HG03045 (cell line): ENCODE data around the gene KIF4B.
"Not testable (repeated sequence)": the region's sequence is repeated elsewhere in the genome, so short reads cannot be mapped to it uniquely, and the experiment has no call there.

Source experiments
- ATAC-seq: cut with Tn5 transposase; IDR thresholded peaks from one replicate; pipeline ENCODE4 v1.9.1; 2021; ENCODE audit warnings: mild to moderate bottlenecking, moderate library complexity; ENCODE audit not compliant: unreplicated experiment

KIF4B gene, protein sequence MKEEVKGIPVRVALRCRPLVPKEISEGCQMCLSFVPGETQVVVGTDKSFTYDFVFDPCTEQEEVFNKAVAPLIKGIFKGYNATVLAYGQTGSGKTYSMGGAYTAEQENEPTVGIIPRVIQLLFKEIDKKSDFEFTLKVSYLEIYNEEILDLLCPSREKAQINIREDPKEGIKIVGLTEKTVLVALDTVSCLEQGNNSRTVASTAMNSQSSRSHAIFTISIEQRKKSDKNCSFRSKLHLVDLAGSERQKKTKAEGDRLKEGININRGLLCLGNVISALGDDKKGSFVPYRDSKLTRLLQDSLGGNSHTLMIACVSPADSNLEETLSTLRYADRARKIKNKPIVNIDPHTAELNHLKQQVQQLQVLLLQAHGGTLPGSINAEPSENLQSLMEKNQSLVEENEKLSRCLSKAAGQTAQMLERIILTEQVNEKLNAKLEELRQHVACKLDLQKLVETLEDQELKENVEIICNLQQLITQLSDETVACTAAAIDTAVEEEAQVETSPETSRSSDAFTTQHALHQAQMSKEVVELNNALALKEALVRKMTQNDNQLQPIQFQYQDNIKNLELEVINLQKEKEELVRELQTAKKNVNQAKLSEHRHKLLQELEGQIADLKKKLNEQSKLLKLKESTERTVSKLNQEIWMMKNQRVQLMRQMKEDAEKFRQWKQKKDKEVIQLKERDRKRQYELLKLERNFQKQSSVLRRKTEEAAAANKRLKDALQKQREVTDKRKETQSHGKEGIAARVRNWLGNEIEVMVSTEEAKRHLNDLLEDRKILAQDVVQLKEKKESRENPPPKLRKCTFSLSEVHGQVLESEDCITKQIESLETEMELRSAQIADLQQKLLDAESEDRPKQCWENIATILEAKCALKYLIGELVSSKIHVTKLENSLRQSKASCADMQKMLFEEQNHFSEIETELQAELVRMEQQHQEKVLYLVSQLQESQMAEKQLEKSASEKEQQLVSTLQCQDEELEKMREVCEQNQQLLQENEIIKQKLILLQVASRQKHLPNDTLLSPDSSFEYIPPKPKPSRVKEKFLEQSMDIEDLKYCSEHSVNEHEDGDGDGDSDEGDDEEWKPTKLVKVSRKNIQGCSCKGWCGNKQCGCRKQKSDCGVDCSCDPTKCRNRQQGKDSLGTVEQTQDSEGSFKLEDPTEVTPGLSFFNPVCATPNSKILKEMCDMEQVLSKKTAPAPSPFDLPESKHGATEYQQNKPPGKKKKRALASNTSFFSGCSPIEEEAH

DNA sequence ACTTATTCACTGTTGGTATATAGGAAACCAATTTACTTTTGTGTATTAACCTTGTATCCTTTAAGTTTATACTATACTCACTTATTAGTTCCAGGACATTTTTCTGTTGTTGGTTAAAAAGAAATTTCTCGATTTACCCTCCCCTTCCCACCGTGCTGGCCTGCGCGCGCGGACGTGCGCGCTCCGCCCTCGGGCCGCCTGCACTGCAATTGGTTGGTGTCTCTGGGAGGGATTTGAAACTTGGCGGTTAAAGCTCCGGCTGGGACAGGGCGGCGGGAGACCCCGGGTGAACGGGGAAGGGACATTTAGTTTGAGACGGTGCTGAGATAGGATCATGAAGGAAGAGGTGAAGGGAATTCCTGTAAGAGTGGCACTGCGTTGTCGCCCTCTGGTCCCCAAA is at the start of gene KIF4B:
Gene KIF4B, plus strand, starts transcription at position 230 of the 400 bp plus-strand sequence. Its CDS starts 105 bp downstream, at position 335.
- no peak for ATAC-seq

DNA sequence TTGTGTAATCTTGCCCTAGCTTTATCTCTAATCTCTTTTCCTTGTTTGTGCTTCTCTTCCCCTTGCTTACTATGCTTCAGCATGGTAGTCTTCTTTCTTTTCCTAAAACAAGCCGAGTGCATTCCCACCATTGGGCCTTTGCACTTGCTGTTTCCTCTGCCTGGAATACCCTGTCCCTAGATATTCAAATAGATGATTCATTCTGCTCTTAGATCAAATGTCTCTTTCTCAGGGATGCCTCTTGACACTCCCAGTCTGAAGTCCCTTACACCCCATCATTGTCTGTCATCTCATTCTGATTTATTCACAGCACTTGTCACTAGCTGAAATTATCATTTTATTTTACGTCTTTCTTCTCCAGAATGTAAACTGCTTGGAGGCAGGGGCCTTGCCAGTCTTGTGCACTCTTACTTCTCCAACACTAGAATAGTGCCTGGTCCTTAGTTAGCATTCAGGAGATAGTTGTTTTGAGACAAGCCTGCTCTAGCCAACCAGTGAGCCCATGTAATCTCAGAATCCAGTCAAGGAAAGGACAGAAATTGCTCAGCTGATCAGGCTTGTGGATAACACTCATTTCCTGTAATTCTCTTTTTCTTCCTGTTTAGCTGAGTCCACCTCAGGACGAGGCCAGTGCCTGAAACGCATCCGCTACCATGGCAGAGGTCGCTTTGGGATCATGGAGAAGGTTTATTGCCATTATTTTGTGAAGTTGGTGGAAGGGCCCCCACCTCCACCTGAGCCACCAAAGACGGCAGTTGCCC is 47.3 kb upstream of the KIF4B start:
- no peak for ATAC-seq

DNA sequence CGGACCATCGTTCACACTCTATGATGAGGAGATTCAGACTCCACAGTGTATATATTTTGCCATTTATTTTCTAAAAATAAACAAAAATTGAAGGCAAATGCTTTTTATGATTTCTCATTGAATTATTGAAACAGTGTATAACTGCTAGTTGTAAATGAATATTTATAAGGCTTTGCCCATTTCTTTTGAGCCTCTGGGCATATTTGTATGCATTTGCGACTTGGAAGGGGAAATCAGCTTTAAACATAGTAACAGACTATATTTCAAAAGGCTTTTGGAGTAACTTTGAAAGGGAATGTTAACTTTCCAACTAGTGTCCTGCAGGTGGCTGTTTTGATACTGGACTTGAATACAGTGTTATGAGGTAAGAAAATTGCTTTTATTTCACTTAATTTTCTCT is 46.7 kb upstream of the KIF4B start:
- no peak for ATAC-seq

DNA sequence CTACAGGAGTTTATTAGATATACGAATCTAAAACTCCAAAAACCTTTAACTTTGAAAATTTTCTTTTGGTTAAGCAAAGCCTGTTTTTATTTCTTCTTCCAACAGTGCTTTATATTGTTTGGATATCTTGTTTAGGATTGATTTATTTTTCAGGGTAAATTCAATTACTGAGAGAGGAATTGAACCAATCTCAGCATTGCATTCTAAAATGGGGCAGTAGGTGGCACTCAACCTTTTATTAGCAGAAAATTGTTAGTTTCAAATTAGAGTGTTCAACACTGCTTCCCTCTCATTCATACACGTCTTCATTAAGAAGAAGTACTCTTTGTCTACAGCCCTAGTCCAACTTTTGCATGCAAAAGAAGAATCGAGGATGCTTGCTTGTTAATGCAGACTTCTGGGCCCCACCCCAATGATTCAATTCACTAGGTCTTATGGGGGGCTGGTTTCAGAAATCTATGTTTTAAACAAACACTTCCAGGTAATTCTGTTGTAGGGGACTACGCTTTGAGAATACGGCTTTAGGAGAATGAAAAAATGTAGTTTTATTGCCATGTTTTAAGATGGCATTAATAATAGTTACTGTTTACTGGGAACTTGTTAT is 46.0 kb upstream of the KIF4B start:
- ATAC-seq = no peak

DNA sequence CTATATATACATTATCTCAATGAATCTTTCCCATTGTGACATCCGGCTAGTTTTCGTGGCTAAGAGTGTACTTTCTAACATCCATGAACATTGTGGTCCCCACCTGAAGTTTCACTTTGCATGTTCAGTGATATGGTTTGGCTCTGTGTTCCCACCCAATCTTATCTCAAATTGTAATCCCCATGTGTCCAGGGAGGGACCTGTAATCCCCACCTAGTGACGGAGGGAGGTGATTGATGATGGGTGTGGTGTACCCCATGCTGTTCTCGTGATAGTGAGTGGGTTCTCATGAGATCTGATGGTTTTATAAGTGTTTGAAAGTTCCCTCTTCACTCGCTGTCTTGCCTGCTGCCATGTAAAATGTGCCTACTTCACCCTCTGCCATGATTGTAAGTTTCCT is 44.6 kb upstream of the KIF4B start:
- ATAC-seq = no peak

DNA sequence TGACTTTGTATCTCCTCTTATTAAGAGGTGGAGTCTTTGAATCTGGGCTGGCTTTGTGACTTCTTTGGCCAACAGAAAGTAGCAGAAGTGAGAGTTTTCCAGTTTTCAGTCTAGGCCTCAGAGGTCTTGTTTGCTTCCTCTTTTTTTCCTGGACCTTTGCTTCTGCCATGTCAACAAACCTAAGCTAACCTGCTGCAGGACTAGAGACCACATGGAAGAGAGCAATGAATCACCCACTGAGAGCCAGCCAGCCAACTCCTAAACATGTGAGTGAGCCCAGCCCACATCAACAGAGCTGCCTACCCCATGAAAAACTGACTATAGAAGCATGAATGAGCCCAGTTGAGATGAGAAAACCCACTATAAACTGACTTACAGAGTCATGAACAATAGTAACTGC is 42.8 kb upstream of the KIF4B start:
- ATAC-seq = no peak

DNA sequence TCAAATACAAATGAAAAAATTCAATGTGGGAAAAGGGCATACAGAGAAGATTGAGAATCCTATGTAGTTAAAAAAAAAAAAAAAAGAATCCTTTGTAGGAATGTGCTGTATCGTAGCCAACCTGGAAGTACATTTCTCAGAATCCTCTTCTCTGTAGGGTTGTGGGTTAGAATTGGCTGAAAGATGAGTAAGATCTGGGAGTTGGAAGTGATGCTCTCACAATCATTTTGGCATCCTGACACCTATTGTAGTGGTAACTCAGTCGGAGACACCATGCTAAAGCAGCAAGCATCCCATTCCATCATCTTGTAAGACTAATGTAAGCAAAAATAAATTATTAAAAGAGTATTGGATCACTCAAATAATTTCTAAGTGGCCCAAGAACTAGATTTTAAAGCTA is 42.1 kb upstream of the KIF4B start:
- no peak for ATAC-seq

DNA sequence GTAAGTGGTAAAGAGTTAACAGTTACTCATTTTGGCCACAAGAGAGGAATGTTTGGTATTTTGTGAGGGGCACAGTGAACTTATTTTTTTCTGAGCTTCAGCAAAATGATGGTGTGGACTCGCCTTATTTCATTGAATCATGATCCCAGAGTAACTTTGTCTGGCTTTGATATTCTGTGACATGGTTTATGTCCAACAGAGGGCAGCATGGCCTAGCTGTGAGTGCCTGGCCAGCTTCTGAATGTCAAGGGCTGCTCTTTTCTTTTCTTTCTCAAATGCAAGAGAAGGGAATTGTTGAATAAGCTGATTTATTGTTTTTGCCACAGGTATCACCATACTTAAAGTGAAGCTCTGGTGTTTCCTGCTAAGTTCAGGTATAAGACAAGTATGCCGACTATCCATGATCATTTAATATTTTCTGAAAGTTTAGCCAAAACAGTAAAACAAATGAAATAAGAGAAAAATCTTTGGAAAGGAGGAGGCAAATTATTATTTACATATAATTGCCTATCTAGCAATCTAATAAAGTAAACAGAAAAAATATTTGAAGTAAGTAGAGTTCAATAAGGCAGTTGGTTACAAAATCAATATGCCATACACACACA is 41.0 kb upstream of the KIF4B start:
- no peak for ATAC-seq

DNA sequence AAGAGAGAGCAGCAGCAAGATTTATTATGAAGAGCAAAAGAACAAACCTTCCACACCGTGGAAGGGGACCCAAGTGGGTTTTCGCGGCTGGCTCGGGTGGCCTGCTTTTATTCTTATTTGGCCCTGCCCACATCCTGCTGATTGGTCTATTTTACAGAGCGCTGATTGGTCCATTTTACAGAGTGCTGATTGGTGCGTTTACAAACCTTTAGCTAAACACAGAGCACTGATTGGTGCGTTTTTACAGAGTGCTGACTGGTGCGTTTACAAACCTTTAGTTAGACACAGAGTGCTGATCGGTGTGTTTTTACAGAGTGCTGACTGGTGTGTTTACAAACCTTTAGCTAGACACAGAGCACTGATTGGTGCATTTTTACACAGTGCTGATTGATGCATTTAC is 37.5 kb upstream of the KIF4B start:
- ATAC-seq = not testable (repeated sequence)

DNA sequence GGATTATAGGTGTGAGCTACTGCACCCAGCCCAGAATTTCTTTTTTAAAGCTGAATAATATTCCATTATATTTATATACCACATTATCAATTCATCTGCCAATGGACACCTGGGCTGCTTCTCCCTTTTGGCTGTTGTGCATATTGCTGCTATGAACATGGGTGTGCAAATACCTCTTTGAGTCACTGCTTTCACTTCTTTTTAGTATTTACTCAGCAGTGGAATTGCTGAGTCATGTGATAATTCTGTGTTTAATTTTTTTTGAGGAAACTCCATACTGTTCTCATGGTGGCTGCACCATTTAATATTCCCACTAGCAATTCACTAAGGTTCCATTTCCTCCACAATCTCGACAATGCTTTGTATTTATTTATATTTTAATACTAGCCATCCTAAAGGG is 36.1 kb upstream of the KIF4B start:
- no peak for ATAC-seq

DNA sequence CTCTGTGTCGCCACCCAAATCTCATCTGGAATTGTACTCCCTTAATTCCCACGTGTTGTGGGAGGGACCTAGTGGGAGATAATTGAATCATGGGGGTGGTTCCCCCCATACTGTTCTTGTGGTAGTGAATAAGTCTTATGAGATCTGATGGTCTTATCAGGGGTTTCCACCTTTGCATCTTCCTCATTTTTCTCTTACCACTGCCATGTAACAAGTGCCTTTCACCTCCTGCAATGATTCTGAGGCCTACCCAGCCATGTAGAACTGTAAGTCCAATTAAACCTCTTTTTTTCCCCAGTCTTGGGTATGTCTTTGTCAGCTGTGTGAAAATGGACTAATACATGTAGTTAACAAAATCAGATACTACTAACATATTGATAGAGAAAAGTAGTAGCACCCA is 35.3 kb upstream of the KIF4B start:
- not testable (repeated sequence) for ATAC-seq

DNA sequence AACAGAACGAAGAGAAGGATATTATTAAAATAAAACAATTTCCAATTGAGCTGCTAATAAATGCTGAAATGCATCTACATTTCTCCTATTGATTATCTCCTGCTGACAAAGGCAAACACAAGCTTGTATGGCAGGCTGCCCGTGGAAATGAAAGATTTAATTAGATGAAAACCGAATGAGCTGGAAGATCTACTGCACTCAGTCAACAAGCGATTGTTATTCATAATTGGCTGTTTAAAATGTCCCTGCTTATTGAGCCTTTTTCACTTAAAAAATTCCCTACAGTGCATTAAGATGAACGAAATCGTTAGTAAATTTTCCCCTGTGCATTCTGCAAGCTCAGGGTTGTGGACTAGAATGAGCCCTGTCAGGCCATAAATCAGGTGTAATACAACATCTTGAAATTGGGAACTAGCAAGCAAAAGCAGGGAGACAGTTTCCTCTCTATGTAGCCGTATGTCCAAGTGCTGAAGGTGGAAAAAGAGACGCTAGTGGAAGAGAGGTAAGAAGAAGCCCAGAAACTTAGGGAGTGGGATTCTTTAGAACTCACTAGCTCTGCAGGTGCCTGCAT is 28.5 kb upstream of the KIF4B start:
- no peak for ATAC-seq

DNA sequence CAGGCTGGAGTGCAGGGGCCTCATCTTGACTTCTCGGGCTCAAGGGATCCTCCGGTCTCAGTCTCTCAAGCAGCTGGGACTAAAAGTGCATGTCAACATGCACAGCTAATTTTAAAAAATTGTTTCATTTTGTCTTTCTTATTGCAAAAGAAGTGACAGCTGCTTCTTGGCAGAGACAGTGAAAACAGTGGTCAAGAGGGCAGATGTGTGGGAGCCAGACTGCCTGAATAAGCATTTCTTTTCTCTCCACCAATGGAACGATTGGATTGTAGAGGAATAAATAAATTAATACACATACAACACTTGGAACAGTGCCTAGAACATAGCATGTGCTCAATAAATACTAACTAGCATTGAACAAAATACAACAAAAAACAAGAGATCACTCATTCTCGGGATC is 27.4 kb upstream of the KIF4B start:
- ATAC-seq = no peak

DNA sequence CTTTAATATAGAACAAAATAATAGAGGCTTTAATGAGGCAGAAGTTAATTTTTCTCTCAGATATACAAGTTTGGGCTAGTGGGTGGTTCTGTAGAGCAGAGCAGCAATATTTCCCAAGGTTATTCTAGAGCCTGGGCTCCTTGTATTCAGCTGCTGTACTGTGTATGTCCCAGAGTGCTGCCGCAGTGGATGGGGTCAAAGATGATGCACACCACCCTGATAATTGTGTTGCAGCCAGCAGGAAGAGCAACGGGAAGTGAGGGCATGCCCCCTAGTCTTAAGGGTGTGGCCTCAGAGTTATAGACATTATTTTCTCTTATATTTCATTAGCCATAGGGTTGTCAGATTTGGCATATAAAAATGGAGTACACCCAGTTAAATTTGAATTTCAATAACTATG is 23.9 kb upstream of the KIF4B start:
- ATAC-seq = no peak

DNA sequence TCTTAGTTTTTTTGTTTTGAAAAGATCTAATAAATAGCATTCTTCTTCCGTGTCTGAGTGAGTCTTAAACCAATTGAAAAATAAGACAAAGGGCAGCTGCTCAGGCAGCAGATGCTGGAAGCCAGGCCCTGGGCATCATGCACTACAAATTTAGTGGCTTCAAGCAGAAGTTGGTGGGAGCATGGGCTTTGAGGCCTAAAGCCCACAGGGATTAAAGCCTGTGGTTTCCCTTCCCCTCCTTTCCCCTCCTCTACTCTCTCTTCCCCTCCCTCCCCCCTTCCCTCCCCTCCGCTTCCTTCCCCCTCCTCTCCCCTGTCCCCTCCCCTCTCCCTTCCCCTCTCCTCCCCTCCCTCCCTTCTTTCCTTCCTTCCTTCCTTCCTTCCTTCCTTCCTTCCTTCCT is 20.1 kb upstream of the KIF4B start:
- no peak for ATAC-seq

DNA sequence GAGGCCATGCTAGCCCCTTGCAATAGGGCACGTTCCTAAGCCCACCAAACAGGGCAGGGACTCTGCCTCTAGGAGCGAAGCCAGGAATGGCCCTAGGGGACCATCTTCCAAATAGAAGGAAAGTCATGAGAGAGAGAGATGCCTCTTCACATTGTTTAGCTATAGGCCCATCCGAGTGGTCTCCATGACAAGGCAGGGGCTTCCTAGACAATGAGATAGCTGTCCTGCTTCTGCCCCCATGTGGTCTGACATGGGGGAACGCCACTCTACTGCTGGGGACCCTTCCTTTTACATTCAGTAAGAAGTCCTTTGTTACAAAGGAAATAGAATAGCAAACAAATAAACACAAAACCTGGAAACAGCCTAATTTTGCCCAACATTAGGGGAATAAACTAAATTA is 17.9 kb upstream of the KIF4B start:
- ATAC-seq = no peak

DNA sequence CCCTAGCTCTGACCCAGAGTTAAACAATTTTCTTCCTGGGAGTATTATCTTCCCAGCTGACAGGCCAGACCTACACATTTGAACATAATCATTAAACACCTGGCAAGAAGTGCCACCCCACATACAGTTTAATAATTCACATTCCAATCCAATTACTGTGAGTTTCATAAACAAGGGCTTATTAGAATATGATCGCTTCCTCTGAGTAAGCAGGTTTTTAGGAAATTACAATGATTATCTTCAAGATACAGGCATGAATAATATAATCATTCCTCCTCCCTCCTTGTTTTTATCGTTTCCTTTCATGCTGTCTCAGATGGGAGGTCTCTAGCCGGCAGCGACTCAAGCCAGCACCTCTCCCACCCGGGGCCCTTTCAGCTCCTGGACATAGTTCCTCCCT is 15.8 kb upstream of the KIF4B start:
- no peak for ATAC-seq

DNA sequence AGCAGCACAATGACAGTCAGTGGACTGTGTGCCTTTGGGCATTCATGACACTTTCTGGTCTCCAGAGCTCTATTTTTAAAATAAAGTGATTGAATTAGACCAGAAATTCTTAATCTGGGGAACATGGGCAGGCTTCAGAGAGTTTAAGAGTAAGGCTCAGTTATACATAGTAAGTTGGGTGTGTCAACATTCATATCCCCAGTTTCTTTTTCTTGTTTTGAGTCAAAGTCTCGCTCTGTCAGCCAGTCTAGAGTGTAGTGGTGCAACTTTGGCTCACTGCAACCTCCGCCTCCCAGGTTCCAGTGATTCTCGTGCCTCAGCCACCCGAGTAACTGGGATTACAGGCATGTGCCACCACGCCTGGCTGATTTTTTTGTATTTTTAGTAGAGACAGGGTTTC is 13.7 kb upstream of the KIF4B start:
- no peak for ATAC-seq

DNA sequence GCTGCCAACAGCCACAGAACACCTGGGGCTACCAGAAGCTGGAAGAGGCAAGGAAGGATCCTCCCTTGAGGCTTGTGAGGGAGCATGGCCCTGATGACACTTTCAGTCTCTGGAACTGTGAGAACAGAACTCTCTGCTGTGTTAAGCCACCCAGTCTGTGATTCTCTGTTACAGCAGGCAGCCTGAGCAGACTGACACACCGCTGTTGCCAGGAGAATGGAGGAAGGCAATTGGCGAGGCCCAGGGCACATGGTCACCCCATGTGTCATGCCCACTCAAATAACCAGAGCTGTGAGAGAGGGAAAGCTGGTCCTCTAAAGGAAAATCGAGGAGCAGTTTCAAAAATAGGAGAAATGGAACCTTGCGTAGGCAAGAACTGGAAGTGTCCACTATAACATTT is 12.0 kb upstream of the KIF4B start:
- no peak for ATAC-seq

DNA sequence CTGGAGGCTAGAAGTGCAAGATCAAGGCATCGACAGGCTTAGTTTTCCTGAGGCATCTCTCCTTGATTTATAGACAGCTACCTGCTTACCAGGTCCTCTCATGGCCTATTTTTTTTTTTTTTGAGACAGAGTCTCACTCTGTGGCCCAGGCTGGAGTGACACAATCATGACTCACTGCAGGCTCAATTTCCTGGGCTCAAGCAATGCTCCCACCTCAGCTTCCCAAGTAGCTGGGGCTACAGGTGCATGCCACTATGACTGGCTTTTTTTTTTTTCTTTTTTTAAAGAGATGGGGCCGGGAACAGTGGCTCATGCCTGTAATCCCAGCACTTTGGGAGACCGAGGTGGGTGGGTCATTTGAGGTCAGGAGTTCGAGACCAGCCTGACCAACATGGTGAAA is 10.8 kb upstream of the KIF4B start:
- ATAC-seq = not testable (repeated sequence)
